Placental pericyte (primary cell): Measurements from ENCODE around the gene SLC25A51. TPM values are rescaled to one million over a fixed set of nuclear protein-coding genes. Genes with fewer than 3 reads are reported as not detected.

Source experiments
- small RNA-seq: library from RNA; depleted of rRNA; stranded (forward); fragments of <200 nt; gene quantifications from one replicate; pipeline ENCODE3, GENCODE V24; 2012; ENCODE audit warnings: low replicate concordance
- total RNA-seq: library from RNA; depleted of rRNA; stranded (reverse); fragments of >200 nt; gene quantifications from 2 replicates; pipeline ENCODE4 v1.2.3, GENCODE V29; 2012

SLC25A51 gene, protein sequence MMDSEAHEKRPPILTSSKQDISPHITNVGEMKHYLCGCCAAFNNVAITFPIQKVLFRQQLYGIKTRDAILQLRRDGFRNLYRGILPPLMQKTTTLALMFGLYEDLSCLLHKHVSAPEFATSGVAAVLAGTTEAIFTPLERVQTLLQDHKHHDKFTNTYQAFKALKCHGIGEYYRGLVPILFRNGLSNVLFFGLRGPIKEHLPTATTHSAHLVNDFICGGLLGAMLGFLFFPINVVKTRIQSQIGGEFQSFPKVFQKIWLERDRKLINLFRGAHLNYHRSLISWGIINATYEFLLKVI
- total RNA-seq, result 47.3 and 74.3 TPM in 2 replicates

DNA sequence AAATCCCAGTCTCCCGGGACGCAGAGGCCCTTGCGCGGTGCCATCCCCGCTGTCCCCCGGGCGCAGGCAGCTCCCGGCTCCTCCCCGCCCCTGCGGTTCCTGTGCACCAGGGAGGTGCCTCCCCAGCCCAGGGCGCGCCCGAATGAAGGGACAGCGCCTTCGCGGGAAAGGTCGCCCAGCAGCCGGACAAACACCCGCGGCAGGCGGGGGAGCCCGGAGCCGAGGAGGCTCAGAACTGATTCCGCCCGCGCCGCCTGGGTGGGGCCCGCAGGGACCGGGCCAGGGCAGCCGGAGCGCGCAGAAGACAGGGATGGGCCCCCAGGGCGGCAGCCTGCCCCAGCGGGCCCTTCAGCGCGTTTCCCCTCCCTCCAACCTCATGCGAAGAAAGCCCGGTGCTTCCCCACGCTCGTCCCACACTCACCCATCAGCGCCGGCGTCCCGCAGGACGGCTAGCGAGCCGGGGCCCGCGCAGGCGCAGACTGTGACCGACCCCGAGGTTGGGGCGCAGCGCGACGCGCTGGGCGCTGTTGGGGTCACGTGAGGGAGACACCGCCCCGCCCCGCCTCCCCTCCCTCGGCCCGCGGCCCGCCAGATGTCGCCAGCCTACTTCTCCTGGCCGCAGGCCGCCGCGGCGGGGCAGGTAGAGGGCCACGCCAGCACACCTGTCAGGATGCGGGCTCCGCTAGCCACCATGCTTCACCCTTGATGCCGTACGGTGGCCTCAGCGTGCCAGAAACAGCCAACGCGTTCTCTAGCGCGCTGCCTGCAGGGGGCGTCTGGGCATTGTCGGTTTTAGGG is at the start of gene SLC25A51:
TSS of gene SLC25A51 (minus strand) at position 481 of the 798 bp plus-strand sequence. CDS start 15,577 bp downstream, outside the sequence.

Small RNA genes lying within 50 kb of the gene (small RNA-seq; reads per million reads assigned to genes)
- not detected for gene RNU7-124P

Other genes with a start within 250 kb of the SLC25A51 start
- gene TRMT10B, start 150.3 kb downstream of the SLC25A51 start, total RNA-seq, result 1.0 and 3.3 TPM in 2 replicates
- gene EXOSC3, start 119.1 kb downstream of the SLC25A51 start, total RNA-seq, result 21.0 and 23.3 TPM in 2 replicates
- gene DCAF10, start 103.3 kb downstream of the SLC25A51 start, total RNA-seq, result 19.3 and 40.0 TPM in 2 replicates
- 20.8 and 49.4 TPM in 2 replicates for gene SHB, start 165.1 kb upstream of the SLC25A51 start, total RNA-seq